Measurements from ENCODE around the gene ITPR1.

Gene ITPR1

DNA sequence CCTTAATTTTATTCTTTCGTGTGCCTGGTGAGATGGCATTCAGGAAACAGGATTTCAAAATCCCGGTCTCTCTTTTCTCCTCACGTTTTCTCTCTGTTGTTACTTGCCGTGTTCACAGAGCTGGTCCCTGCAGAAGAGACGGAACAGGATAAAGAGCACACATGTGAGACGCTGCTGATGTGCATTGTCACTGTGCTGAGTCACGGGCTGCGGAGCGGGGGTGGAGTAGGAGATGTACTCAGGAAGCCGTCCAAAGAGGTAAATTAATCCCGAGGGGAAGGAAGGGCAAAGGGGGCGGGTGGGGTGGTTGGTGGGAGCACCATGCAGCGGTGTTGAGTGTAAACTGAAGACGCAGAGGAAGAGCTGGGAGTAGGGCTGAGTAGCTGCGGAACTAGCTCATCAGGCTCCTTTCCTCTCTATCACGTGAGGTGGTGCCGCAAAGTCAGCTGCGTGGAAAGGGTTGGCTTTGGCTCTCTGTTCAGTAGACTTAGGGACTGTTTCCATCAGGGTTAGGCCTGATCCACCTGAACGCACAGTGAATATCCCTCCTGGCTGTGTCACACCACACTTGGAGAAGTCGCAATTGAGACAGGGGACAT, 321.3 kb downstream of the ITPR1 start:
- DNase-seq (ENCODE audit: low read depth) = no peak

DNA sequence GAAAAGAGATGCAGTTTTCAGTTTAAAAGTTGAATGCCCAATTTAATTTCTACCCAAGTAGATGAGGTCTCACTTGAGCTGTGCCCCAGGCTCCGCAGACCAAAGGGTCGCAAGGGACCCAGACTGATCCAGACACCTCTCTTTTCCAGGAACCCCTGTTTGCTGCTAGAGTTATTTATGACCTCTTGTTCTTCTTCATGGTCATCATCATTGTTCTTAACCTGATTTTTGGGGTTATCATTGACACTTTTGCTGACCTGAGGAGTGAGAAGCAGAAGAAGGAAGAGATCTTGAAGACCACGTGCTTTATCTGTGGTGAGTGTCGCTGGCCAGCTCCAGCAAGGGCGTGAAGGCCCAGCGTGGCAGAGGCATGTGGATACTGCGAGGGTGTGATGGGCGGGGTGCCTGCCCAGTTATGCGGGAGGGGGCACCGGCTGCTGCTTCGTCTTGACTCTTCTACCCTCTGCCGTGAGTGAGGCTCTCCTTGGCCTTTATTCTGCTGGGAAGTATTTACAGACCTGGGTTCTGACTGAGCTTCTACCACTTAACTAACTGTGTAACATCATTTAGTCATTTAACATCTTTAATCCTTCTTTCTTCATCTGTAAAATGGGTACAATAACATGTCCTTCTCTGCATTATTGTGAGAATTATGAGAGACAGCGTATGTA, 321.9 kb downstream of the ITPR1 start:
- no peak for DNase-seq (ENCODE audit: low read depth)

DNA sequence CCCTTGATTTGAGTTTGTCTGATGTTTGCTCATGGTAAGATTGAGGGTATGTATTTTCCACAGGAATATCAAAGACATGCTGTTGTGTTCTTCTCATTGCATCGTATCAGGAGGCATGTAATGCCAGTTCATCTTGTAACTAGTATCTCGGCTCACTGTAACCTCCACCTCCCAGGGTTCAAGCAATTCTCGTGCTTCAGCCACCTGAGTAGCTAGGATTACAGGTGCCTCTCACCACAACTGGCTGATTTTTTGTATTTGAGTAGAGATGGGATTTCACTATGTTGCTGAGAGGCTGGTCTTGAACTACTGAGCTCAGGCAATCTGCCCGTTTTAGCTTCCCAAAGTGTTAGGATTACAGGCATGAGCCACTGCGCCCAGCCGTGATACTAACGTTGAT, 323.2 kb downstream of the ITPR1 start:
- no peak for DNase-seq (ENCODE audit: low read depth)

DNA sequence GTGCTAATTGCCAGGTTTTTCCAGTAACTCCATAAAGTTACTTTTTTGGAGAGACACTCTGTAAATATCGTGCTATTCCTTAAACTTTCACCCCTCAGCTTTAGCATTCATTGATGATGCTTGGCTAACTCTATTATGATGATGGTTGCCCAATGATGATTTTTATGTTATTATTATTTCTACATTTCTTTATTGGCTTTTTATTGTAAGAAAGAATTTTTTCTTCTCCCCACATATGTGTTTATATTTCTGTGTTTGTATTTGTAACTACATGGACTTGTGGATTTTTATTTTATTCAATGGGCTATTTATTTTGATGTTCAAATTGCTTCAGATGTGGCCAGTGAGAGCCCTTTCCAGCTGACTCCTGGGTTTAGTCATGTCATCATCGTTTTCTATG, 323.6 kb downstream of the ITPR1 start:
- no peak for DNase-seq (ENCODE audit: low read depth)

DNA sequence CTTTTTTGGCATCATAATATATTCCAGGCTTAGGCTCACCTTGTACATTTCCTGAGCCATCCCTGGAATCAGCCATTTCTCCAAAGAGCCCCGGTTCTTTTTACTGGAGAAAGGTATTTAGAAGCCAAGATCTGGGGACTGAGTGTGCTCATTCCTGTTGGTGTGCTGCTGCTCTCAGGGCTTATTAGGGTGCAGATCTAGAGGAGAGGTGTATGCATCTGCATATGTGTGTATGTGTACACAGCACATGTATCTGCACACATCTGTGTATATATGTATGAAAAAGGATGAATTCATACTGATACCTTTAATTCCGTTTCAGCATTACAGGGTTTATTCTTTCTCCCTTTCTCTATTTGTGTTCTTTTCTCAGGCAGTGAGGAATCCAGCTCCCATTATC, 324.0 kb downstream of the ITPR1 start:
- DNase-seq (ENCODE audit: low read depth) = no peak

DNA sequence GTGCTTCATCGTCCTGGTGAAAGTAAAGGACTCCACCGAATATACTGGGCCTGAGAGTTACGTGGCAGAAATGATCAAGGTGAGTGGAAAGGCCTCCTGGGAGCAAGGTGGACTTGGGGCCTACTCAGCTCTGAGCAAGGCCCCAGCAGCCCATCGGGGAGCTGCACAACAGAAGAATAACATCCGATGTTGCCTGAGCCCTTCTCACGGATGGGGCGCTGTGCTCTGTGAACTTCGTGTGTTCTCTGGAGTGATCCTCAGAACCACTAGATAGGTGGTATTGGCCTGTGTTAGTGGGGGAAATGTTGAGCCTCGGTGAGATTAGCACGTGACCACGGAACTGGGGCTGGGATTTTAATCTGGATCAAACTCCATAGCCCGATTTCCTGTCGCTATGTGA, 325.0 kb downstream of the ITPR1 start:
- DNase-seq (ENCODE audit: low read depth) = no peak

DNA sequence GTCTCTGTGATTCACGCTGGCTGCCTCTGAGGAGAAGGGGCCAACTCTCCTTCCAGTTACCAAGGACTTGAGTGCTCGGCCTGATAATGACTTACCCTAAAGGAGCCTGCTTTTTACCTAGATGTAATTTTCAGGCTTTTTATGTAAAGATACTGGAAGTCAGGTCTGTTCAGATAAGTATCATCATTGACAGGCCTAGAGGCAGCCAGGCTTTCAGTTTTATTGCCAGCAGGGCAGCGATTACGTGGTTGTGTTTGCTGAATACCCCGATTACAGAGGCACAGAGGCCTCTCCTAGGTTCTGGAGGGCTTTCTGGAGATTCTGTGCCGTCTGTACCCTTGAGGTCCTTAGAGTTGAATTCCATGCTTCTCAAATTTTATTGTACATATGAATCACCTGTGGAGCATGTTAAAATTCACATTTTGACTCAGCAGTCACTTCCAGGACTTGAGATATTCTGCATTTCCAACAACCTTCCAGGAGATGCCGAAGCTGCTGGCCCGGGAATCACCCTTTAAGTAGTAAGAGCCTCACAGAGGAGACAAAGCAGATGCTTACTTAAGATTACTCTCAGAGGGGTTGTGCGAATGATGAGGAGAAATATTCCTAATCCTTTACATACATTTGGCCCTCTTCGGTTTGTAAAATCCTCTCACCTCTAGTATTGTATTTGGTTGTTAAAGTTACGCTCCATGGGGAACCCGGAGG, 326.0 kb downstream of the ITPR1 start:
- no peak for DNase-seq (ENCODE audit: low read depth)

DNA sequence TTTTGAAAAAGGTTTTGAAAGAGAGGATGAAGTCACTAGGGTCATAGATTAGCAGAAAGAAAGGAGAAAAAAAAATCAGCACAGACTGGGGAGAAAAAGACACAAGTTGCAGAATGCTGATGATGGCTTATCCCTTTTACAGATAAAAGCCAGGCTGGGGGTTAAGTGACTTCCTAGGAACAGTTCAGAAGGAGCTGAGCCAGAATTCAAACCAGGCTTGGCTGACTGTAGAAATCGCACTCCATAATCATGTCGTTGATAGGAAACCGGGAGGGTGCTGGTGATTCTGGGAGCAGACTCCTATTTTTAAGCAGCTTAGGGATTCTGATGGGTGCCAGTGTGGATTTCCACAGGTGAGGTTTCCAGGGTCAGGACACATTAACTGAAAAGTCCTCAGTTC, 326.6 kb downstream of the ITPR1 start:
- no peak for DNase-seq (ENCODE audit: low read depth)

DNA sequence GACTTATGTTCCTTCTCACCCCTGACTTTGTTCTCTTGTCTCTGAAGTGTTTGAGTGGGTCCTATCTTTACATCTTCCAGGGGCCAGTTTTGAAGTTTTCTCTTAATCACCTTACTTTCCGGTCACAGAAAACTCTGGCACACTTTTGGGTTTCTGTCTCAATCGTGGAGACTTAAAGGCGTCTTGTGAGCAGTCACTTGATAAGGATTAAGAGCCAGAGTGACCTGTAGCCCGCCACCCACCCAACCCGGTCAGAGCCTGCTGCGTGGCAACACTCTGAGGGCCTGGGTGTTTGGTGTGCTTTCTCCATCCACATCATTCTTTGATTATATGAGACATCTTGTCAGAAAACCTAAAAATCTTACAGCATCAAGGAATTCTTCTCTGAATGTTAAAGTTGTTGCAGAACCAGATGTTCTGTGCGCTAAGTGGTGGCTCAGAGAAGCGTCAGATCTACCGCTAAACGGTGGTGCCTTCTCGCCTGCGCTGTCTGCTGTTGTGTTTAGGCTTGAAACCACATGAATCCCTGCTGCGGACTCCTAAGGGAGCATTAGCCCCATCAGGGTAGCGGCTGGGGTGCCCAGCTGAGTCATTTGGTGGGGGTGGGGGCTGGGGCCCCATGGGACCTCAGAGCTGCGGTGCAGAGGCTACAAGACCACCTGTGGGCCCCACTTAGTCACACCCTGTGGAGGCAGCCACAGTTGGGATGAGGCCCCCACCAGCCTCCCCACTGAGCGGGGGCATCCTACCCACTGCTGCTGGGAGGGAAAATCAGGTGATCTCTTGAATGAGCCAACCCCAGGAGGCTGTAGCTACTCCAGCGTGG, 327.4 kb downstream of the ITPR1 start:
- DNase-seq (ENCODE audit: low read depth) = no peak

DNA sequence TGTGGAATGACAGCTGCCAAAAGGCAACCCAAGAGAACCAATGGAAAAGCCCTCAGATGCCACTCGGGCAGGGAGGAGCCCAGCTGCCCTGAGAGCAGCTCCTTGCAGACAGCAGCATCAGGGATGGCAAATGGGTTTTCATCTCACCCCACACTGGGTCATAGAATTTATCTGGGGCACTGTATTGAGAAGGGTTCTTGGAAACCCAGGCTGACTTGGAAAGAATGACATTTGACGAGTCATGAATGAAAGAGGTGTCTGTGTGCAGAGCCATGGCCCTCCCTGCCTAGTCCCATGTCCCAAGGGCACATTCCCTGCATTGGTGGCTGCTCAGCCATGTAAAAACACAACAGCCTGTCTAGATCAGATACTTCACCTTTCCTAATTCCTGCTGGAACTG, 328.2 kb downstream of the ITPR1 start:
- DNase-seq (ENCODE audit: low read depth) = no peak

DNA sequence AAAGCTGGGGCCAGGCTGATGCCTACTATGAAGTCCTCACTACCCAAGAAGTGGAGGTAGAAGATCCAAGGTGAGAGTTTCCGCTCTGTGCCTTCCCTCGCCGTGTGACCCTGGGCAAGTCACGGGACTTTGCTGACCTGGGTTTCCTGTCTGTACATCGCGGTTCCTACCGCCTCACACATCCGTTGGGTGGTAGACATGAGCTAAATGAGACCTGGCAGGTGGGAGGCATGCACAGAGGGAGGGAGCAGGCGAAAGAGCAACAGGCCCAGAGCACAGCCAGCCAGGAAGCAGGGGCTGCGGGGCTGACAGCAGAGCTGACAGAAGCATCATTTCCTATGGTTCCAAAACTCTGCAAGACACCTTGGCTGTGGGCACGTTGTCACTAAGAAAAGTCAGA, 328.8 kb downstream of the ITPR1 start:
- no peak for DNase-seq (ENCODE audit: low read depth)

DNA sequence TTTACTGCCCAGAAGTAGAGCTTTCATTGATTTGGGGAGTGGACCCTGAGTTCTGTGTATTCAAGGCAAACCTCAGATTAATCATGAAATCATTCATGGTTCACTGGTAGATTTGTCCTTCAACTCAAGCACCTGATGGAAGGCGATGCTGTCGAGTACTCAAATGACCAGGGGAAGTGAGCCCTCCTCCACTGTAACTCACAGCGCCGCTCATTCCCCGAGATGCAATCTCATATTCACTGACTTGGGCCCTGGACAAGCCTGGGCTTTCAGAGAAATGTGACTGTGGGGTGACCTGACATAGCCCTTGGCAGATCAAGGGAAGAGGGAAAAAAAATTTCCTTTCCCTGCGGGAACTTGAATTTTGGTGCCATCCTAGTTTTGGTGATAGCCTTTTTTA, 329.4 kb downstream of the ITPR1 start:
- DNase-seq (ENCODE audit: low read depth) = no peak

DNA sequence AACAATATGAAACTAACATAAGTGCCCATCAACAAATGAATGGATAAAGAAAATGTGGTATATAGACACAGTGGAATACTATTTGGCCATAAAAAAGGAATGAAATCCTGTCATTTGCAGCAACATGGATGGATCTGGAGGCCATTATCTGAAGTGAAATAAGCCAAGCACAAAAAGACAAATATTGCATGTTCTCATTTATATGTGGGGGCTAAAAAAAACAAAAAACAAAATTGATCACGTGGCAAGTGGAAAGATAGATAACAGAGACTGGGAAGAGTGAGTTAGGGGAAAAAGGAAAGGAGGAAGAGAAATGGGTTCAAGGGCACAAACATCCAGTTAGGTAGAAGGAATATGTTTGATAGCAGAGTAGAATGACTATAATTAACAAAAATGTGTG, 330.2 kb downstream of the ITPR1 start:
- DNase-seq (ENCODE audit: low read depth) = no peak

DNA sequence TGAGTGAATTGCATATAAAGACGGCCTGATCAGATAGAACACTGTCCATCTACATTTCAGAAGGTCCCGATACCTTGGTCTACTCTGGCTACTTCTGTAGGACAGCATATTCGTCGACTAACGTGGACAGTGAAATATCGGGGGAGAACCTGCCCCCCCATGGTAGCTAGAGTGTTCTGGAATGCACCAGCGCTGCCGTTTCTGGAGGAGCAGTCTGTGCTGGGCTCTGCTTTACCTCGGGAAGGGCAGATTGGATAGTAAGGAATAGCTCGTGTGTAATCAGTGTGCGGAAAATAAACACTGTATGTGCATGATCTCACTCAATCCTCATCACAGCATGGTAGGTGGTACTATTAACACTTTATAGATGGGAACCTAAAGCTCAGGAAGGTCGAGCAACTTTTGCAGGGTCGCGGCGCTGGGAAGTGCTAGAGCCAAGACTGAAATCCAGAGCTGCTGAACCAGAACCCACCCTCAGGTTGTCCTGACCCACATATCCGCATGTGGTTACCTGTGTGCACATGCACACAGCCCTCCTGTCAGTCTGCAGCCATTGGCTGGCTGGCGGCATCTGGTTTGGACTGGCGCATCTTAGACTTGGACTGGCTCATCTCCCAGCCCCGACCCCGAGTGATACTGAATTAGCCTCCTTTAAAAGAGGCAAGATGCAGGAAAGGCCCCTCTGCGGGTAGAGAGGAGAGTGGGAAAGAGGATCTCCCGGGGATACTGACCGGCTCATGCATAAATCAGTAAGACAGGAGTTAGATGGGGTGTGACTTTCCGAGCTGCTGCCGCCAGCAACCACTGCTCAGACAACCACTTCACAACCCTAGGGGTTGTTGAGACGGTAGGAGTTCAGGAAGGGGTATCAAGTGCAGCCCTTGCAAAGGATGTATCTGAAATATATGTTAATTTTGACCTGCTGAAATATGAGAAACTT, 331.1 kb downstream of the ITPR1 start:
- no peak for DNase-seq (ENCODE audit: low read depth)

DNA sequence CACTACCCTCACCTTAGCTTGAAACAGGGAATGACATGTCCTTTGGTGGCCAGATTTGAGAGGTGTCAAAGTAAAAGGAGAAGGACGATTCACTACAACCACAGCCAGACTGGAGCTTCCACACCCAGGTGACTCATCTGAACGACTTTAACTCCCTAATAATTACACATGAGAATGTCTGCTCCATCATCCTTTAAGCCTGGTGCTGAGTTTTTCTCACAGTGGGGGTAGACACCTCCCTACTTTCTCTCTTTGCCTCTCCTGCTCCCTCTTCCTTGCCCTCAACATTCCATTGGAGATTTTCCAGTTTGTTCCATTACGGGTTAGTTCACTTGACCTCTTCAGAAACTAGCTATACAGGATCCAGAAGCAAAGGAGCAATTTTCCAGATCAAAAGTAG, 331.8 kb downstream of the ITPR1 start:
- DNase-seq (ENCODE audit: low read depth) = peak; percentile 49

DNA sequence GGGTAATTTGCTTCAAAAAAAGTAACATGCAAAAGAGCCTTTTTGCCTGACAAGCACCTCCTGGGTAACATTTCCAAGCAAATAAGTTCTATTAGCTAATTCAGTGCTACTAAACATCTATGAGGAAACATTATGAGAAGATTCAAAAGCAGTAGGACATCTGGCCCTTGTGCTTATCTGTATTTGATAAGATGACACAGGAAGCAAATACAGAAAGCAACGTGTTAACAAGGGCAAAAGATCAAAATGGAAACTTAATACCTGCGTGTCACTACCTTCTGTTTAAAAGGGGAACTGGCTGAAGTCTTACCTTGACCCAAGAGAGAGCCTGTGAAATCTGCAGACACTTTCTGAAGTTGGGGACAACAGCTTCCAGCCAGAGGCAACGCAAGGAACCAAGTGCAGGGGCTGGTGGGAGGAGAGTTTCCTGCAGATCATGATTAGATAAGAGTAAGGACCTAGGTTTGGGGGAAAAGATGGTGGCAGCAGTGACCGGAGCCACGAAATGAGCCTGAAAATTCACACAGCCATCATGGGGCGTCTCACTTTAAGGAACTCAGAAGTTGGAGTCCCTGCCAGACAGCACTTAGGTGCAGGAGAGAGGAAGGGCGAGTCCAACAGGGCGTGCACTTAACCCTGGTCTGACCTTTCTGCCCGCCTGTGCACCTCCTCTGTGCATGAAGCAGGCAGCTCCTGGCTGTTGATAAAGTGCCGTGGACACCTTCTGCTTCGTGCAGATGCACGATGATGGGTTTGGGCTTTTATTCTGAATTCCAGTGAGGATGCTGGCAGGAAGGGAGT, 332.5 kb downstream of the ITPR1 start:
- DNase-seq (ENCODE audit: low read depth) = no peak

DNA sequence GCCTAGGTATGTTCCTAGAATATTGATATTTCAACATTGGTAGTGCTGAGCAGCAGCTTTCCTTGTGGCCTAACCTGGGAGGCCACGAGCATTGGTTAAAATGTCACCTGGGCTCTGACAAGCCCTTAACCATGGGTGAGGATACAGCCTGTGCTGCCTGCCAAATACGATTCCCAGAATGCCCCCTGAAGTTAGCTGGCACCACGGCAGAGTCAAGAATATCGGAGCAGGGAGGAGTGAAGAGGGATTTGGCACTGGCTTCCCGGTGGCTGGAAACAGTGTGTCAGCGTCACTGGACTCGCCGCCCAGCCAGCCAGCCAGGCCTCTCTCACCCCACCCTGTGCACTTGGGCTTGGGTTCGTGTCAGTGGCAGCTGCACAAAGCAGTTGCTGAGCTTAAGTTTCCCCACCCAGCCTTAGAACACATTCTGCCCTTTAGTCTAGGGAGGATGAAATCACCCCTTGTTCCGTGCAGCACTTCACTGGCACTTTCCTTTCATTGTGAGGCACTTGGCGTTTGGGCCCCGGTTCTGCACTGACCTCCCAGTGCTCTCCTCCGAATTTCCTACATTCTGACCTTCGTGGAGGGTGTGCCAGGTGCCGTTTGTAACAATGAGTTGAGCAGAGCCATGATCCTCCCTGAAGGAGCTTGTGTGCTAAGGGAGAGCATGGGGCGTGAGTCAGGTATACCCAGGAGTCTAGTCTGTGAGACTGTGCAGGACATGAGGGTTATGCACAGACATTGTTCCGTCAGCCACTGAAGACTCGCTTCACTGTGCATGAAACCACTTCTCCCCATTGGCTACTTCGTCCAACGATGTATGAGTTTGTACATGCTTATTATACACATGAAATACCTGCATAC, 333.3 kb downstream of the ITPR1 start:
- no peak for DNase-seq (ENCODE audit: low read depth)

DNA sequence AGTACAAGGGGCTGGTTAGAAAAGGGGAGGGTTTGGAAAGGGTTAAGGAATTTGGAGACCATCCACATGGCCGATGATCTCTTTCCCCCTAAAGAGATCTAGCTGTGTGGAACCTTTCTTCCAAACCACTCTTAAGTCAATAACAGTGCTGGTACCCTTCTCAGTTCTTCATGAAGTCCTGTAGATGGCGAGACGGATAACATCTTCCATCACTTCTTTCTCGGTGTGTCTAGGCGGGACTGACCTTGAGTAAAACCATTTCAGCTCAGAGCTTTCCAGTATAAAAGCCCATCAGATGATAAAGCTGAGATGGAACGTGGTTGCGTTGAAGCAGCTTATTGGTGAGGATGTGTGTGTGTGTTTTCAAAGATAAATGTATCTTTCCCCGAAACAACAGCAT, 334.6 kb downstream of the ITPR1 start:
- no peak for DNase-seq (ENCODE audit: low read depth)

DNA sequence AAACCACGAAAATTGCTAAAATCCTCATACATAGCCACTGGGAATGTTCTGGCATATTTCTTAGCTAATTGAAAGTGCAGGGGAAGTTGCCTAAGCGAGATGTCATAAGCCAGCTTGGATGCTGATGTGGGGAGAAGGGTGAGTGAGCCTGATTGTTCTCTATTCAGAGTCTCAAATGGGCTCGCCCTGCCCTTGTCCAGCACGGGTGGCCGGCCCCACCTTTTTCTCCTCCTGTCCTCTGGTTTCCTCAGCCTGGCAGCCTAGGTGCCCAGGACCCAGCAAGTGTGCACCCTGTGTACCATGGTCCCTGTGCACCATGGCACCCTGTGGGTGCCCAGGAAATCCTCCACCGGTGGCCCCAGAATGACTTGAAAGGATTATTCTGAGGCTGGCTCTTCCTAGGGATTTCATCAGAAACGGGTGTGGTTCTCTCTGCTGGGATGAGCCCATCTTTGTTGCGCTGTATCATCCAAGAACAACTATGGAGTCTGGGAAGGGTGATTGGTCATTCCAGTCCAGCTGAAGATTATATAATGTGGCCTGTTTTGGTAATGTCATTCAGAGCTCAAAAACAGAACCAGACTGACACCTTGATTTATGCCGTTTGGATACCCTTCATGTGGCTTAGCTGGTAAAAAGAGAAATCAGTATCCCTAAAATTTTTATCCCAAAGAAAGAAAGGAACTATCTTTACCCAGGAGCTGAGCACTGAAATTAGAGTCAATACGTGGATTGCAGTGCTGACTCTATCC, 335.3 kb downstream of the ITPR1 start:
- peak; percentile 52 for DNase-seq (ENCODE audit: low read depth)

Measured in GM04503 (cell line).